Kidney epithelial cell (primary cell): ENCODE measurements around the gene ELK3. TPM values are rescaled to one million over a fixed set of nuclear protein-coding genes. Genes with fewer than 3 reads are reported as not detected.

Source experiments
- DNase-seq: peaks from one replicate; pipeline ENCODE4 v3.0.0-alpha.2; 2010; ENCODE audit warnings: low read depth
- H3K27me3 ChIP-seq: 2 replicates; pipeline ENCODE4 v1.6.0; 2011; ENCODE audit warnings: low read length; ENCODE audit not compliant: control insufficient read depth, insufficient read depth
- H3K36me3 ChIP-seq: 2 replicates; pipeline ENCODE4 v1.5.1; 2011; ENCODE audit warnings: low read length; ENCODE audit not compliant: control insufficient read depth, insufficient read depth
- H3K4me3 ChIP-seq: 2 replicates; pipeline ENCODE4 v1.5.1; 2011; ENCODE audit warnings: low read depth, mild to moderate bottlenecking, control low read depth, low read length
- total RNA-seq: library from RNA; depleted of rRNA; stranded (reverse); fragments of >200 nt; gene quantifications from 2 replicates; pipeline ENCODE4 v1.2.3, GENCODE V29; 2015
- TF ChIP-seq, protein P1 (sequence below): IDR thresholded peaks from 2 replicates; pipeline ENCODE4 v1.5.1; 2011; ENCODE audit warnings: mild to moderate bottlenecking, moderate library complexity, low read length, control low read depth, inconsistent platforms; ENCODE audit not compliant: insufficient read depth, poor library complexity, severe bottlenecking

The ELK3 gene
- total RNA-seq, 1 donor from 2014 or later, result 63.5 TPM

DNA sequence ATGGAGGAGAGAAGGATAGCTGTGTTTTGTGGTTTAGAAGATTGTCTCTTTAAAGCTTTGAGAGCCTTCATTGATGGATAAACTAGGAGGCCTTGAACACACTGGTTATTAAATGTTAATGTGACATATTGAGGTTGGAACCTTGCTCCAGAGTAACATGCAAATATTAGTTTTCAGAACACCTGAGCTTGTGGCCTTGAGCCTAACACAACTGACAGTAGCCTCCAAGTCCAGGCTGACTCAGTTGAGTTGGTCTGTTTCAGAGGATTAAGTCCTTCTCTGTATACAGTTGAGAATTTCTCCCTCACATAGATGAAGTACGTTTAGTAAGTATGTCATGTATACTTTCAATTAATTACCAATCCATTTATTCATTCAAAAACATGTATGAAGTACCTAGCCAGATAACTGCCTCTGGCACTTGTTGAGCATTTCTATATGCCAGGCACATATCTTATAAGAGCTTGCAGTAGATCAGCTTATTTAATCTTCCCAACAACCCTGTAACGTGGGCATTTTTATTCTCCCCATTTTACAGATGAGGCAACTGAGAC is 63.5 kb downstream of the ELK3 start:
- no peaks in the 10 kb centered on the region for H3K27me3 ChIP-seq
- TF ChIP-seq, protein P1, sequence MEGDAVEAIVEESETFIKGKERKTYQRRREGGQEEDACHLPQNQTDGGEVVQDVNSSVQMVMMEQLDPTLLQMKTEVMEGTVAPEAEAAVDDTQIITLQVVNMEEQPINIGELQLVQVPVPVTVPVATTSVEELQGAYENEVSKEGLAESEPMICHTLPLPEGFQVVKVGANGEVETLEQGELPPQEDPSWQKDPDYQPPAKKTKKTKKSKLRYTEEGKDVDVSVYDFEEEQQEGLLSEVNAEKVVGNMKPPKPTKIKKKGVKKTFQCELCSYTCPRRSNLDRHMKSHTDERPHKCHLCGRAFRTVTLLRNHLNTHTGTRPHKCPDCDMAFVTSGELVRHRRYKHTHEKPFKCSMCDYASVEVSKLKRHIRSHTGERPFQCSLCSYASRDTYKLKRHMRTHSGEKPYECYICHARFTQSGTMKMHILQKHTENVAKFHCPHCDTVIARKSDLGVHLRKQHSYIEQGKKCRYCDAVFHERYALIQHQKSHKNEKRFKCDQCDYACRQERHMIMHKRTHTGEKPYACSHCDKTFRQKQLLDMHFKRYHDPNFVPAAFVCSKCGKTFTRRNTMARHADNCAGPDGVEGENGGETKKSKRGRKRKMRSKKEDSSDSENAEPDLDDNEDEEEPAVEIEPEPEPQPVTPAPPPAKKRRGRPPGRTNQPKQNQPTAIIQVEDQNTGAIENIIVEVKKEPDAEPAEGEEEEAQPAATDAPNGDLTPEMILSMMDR, result no peak
- no peak for DNase-seq
- H3K4me3 ChIP-seq, result no peak overlapping the region
- peaks cover 2% of the 10 kb centered on the region for H3K36me3 ChIP-seq

DNA sequence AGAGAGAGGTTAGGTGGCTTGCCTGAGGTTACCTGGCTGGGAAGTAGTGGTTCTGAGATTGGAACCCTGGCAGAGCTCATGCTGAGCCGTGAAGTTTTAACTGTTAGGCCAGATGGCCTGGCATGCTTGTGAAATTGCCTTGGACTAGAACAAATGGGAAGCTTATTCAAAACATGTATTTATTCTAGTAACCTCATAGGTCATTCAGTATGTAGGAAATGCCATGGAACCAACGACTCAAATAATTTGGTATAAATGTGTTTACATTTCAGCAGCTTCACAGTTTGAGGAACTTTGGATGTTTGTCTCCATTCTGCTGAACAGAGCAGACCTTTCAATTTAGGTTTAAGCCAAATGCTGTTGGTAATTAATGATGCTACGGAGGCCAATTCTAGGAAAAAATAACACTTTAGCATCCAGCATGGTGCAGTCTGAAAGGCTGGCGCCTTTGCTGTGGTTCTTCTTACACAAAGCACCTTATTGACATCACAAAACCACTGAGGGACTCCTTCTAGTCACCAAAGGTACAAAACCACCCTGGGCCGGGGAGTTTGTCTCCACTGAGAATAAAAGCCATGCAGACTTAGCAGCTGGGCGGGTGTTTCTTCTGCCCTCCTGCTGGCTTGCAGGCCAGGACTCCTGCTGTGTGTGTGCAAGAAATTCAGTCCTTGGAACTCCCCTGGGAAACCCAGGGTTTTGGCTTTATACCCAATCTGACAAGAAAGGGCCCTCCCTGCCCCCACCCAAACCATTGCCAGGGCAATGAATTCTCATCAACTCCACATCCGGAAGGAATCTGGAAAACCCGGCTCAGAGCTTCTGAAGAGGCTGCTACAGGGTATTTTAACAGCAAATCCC is 64.2 kb downstream of the ELK3 start:
- no peak for DNase-seq
- peaks cover 2% of the 10 kb centered on the region for H3K36me3 ChIP-seq

DNA sequence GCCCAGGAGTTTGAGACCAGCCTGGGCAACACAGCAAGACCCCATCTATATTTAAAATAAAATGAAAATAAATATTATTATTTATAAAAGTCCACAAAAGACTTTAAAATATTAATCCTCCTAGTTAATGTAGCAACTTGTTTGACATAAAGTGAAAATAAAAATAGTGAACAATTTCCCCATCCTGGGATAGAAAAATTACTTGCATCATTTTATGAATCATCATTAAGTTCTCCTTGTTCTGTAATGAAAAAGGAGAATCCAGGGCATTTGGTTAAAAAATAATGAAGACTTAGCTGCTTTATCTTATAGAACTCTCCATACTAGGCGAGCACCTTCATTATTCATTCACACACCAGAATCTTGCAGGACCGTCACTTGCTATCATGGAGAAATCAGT is 66.1 kb downstream of the ELK3 start:
- no peak for DNase-seq
- no peak overlapping the region for H3K4me3 ChIP-seq
- H3K36me3 ChIP-seq, result peaks cover 2% of the 10 kb centered on the region
- H3K27me3 ChIP-seq, result no peaks in the 10 kb centered on the region
- TF ChIP-seq, protein P1, result no peak

More for the DNA sequence above, 64.2 kb downstream of the ELK3 start:
- H3K4me3 ChIP-seq, result no peak overlapping the region
- TF ChIP-seq, protein P1, result no peak
- no peaks in the 10 kb centered on the region for H3K27me3 ChIP-seq

DNA sequence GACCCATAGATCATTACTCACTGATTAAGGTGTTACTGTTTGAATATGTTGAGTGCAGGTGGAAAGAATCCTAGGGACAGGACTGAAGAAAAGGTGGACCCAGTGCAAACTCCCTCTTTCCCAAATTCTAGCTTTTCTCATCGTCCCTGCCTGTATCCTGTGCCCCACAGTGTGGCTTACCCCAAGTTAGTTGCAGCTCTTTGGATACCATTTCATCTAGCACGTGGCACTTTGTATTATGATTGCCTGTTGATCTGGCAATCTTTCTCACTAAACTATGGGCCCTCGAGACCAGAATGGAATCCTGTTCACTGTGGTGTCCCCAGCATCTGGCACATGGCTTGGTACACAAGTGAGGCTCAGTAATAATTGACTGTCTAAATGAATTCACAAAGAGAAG is 66.5 kb downstream of the ELK3 start:
- Histone ChIP-seq H3K27me3 (no peaks in the 10 kb centered on the region), H3K36me3 (peaks cover 2% of the 10 kb centered on the region), H3K4me3 (no peak overlapping the region)
- TF ChIP-seq, protein P1, result no peak
- DNase-seq, result no peak

DNA sequence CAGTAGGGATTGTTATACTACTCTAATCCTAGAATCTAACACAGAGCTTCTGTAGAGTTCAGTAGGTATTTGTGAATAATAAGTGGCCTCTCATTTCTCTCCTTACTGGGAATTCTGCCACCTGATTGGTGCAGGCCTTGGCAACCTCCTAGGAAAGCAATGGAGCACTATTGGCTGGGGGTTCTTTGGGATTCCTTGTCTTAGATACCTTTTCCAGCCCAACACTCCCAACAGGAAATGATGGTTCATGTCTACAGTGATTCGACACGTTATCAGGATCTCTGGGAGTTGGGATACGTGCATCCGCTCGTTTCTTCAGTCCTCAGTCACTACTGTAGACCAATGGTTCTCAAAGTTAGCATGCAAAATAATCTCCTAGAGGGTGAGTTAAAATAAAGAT is 67.4 kb downstream of the ELK3 start:
- Histone ChIP-seq H3K4me3 (no peak overlapping the region), H3K36me3 (peaks cover 2% of the 10 kb centered on the region), H3K27me3 (no peaks in the 10 kb centered on the region)
- no peak for DNase-seq
- TF ChIP-seq, protein P1, result no peak
